ENCODE measurements around the gene TPH2. TPM values are rescaled to one million over a fixed set of nuclear protein-coding genes. Genes with fewer than 3 reads are reported as not detected.

TPH2 gene
- polyA plus RNA-seq, 2 of the 4 experiments (the other 2 are of a cell fraction) = not detected

DNA sequence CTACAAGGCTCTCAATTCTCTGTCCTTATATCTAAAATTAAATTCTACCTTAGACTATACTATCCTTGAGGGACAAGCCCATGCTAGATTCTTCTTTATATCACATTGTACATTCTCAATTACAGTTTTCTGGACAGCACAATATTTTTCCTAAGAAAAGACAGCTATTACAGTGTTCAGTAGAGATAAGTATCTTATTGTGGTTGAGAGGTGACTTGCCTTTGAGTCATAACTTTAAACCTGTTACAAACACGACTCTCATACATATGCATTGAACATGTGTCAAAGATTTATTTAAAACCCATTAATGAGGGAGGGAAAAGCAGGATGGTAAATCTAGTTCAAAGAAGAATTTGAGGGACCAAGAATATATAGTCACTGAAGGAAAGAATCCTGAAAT, 61.1 kb downstream of the TPH2 start:
- CTCF ChIA-PET = interaction anchor here (0.8 kb wide), 1 partner anchor 17 kb away, joined by 3 read pairs; no protein-coding TSS in a partner anchor
- Histone ChIP-seq H3K4me1 (no peaks in the 10 kb centered on the region), H3K27ac (no peak overlapping the region), H3K9me3 (no peaks in the 10 kb centered on the region), H3K4me3 (no peak overlapping the region), H3K4me2 (no peak overlapping the region)
- POLR2A ChIA-PET = no interaction called here
- TF ChIP-seq EHMT2 (IDR thresholded peaks at IDR 0.05; ENCODE audit: low read depth) (no peak), POLR2AphosphoS2 (conservative IDR thresholded peaks at IDR 0.05; ENCODE audit: low read length) (no peak), MAFK (IDR thresholded peaks at IDR 0.05; ENCODE audit: partially characterized antibody) (no peak), TP53 (CRISPR knock-in tag; IDR thresholded peaks at IDR 0.05) (no peak), NFE2L2 (conservative IDR thresholded peaks at IDR 0.05; ENCODE audit: low read length) (no peak), ZFP36 (IDR thresholded peaks at IDR 0.05; ENCODE audit: borderline replicate concordance, partially characterized antibody) (no peak), TFCP2L1 (CRISPR knock-in tag; IDR thresholded peaks at IDR 0.05) (no peak), CHD2 (IDR thresholded peaks at IDR 0.05; ENCODE audit: low read length, partially characterized antibody) (no peak), RFX5 (IDR thresholded peaks at IDR 0.05) (no peak), ZC3H11A (IDR thresholded peaks at IDR 0.05) (no peak), MYC (IDR thresholded peaks at IDR 0.05; ENCODE audit: borderline replicate concordance, low read length) (no peak), CBX2 (IDR thresholded peaks at IDR 0.05; ENCODE audit: borderline replicate concordance, low read depth) (no peak), HDAC2 (IDR thresholded peaks at IDR 0.05) (no peak), PHF8 (IDR thresholded peaks at IDR 0.05; ENCODE audit: borderline replicate concordance, low read depth) (no peak), FOSL2 (IDR thresholded peaks at IDR 0.05) (no peak), FOSL2 (CRISPR knock-in tag; IDR thresholded peaks at IDR 0.05) (no peak)
- TF ChIP-seq, protein P1, sequence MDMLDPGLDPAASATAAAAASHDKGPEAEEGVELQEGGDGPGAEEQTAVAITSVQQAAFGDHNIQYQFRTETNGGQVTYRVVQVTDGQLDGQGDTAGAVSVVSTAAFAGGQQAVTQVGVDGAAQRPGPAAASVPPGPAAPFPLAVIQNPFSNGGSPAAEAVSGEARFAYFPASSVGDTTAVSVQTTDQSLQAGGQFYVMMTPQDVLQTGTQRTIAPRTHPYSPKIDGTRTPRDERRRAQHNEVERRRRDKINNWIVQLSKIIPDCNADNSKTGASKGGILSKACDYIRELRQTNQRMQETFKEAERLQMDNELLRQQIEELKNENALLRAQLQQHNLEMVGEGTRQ (IDR thresholded peaks at IDR 0.05) = no peak
- TF ChIP-seq, protein P2, sequence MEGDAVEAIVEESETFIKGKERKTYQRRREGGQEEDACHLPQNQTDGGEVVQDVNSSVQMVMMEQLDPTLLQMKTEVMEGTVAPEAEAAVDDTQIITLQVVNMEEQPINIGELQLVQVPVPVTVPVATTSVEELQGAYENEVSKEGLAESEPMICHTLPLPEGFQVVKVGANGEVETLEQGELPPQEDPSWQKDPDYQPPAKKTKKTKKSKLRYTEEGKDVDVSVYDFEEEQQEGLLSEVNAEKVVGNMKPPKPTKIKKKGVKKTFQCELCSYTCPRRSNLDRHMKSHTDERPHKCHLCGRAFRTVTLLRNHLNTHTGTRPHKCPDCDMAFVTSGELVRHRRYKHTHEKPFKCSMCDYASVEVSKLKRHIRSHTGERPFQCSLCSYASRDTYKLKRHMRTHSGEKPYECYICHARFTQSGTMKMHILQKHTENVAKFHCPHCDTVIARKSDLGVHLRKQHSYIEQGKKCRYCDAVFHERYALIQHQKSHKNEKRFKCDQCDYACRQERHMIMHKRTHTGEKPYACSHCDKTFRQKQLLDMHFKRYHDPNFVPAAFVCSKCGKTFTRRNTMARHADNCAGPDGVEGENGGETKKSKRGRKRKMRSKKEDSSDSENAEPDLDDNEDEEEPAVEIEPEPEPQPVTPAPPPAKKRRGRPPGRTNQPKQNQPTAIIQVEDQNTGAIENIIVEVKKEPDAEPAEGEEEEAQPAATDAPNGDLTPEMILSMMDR (IDR thresholded peaks at IDR 0.05) = no peak
- no peak for FAIRE-seq
- ATAC-seq = no peak
- DNase-seq (ENCODE audit: low read depth in 1 of 2, low spot score in 1 of 2) = no peak
- WGBS (ENCODE audit: missing lambda C conversion rate) = 3% methylated on average over 1 of the region's 1 CpG

DNA sequence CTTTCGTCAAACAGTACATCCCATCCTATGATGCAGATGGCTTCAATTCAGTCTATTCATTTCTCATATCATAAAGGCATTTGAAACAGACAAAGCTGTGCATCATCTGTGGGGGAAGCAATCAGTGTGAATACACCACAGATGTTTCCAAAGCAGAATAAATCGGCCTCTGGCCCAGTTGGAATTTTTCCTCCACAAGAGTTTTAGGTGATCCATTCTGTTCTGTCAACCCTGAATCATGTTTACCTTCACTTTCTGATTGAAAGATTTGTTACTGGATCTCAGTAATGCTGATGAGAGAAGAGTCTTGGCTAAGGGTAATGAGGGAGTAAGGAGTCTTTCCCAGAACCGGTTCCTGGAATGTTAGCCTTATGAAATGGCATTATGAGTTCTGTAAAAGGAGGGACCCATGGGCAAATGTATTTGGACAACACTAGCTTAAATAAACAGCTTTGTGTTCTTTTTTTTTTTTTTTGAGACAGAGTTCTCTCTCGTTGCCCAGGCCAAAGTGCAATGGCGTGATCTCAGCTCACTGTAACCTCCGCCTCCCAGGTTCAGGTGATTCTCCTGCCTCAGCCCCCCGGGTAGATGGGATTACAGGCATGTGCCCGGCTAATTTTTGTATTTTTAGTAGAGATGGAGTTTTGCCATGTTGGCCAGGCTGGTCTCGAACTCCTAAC, 62.5 kb downstream of the TPH2 start:
- 13% methylated on average over 9 of the region's 9 CpGs for WGBS (ENCODE audit: missing lambda C conversion rate)
- Histone ChIP-seq H3K4me1 (no peaks in the 10 kb centered on the region), H3K4me2 (no peak overlapping the region), H3K27ac (no peak overlapping the region), H3K9me3 (no peaks in the 10 kb centered on the region), H3K4me3 (no peak overlapping the region)
- no peak for ATAC-seq
- no peak for FAIRE-seq
- no peak for TF ChIP-seq RAD21 (conservative IDR thresholded peaks at IDR 0.05 in 1 of 2, IDR thresholded peaks at IDR 0.05 in 1 of 2)
- TF ChIP-seq EHMT2 (IDR thresholded peaks at IDR 0.05; ENCODE audit: low read depth) = no peak
- TF ChIP-seq, protein P1 (IDR thresholded peaks at IDR 0.05) = no peak
- TF ChIP-seq, protein P3, sequence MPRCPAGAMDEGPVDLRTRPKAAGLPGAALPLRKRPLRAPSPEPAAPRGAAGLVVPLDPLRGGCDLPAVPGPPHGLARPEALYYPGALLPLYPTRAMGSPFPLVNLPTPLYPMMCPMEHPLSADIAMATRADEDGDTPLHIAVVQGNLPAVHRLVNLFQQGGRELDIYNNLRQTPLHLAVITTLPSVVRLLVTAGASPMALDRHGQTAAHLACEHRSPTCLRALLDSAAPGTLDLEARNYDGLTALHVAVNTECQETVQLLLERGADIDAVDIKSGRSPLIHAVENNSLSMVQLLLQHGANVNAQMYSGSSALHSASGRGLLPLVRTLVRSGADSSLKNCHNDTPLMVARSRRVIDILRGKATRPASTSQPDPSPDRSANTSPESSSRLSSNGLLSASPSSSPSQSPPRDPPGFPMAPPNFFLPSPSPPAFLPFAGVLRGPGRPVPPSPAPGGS (IDR thresholded peaks at IDR 0.05) = no peak
- no peak for TF ChIP-seq NPAS2 (CRISPR knock-in tag; IDR thresholded peaks at IDR 0.05; ENCODE audit: borderline replicate concordance)
- TF ChIP-seq HOXA7 (CRISPR knock-in tag; IDR thresholded peaks at IDR 0.05) = no peak
- TF ChIP-seq MYC (IDR thresholded peaks at IDR 0.05; ENCODE audit: borderline replicate concordance, low read length) = no peak
- no peak for TF ChIP-seq RARB (CRISPR knock-in tag; IDR thresholded peaks at IDR 0.05)
- TF ChIP-seq EHF (CRISPR knock-in tag; IDR thresholded peaks at IDR 0.05) = no peak
- TF ChIP-seq NR3C1 (IDR thresholded peaks at IDR 0.05) = no peak
- ChIA-PET CTCF (no interaction called here), POLR2A (no interaction called here)
- no peak for DNase-seq (ENCODE audit: low read depth in 1 of 2, low spot score in 1 of 2)
